Astrocyte of the spinal cord (primary cell): ENCODE results near the gene HDAC2.
"Not testable (repeated sequence)": the region's sequence is repeated elsewhere in the genome, so short reads cannot be mapped to it uniquely, and the experiment has no call there.

Experiments used
- DNase-seq: peaks from one replicate; pipeline ENCODE4 v3.0.0; 2011; ENCODE audit warnings: low read depth, low spot score
- H3K4me3 ChIP-seq: 2 replicates; pipeline ENCODE4 v1.5.1; 2011; ENCODE audit warnings: low read depth, mild to moderate bottlenecking, low read length, moderate library complexity
- in situ Hi-C: cut with HindIII; loops from 2 replicates; pipeline ENCODE4 v1.10.0; 2017; ENCODE audit warnings: low sequenced_read_pairs
- TF ChIP-seq, protein P1 (sequence below): IDR thresholded peaks from 2 replicates; pipeline ENCODE4 v1.5.1; 2012; ENCODE audit warnings: low read depth, mild to moderate bottlenecking, low read length, inconsistent platforms

The HDAC2 gene

GRCh38 chr6:113994934-113995342, 24.0 kb upstream of the HDAC2 start:
- TF ChIP-seq, protein P1, sequence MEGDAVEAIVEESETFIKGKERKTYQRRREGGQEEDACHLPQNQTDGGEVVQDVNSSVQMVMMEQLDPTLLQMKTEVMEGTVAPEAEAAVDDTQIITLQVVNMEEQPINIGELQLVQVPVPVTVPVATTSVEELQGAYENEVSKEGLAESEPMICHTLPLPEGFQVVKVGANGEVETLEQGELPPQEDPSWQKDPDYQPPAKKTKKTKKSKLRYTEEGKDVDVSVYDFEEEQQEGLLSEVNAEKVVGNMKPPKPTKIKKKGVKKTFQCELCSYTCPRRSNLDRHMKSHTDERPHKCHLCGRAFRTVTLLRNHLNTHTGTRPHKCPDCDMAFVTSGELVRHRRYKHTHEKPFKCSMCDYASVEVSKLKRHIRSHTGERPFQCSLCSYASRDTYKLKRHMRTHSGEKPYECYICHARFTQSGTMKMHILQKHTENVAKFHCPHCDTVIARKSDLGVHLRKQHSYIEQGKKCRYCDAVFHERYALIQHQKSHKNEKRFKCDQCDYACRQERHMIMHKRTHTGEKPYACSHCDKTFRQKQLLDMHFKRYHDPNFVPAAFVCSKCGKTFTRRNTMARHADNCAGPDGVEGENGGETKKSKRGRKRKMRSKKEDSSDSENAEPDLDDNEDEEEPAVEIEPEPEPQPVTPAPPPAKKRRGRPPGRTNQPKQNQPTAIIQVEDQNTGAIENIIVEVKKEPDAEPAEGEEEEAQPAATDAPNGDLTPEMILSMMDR = peak; percentile 87
- DNase-seq = peak; percentile 92
- in situ Hi-C loops = no loop called here
- no peak overlapping the region for H3K4me3 ChIP-seq

DNA sequence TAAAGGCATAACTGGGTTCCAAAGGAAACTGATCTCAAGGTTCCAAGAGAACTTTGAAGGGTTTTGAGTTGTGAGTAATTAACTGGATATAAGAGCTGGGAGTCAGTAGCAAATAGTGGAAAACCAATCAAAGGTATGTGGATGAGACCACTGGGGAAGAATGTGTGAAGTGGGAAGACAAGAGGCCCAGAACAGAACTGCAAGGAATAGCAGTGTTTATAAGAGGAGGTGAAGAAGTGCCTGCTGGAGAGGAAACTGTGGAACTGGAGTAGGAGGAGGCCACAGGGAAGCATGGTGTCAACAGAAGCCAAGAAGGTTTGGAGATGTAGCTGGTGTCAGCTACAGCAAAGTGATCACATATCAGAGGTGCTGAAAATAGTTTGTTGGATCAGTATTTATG, 18.7 kb upstream of the HDAC2 start:
- no peak overlapping the region for H3K4me3 ChIP-seq
- in situ Hi-C loops = no loop called here
- TF ChIP-seq, protein P1 = no peak
- no peak for DNase-seq

DNA sequence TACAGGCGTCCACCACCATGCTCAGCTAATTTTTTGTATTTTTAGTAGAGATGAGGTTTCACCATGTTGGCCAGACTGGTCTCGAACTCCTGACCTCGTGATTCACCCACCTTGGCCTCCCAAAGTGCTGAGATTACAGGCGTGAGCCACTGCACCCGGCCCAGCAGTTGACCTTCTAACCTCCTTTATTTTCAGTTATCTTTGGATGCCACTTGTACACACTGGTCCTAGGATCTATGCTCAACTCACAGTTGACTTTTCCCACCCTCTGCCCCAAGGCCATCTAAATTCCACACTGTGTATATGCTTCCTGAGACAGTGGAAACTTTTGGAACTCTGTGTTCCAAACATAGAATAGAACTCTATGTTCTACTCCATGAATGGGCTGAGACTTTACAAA, 11.7 kb upstream of the HDAC2 start:
- in situ Hi-C loops, H3K4me3 ChIP-seq, DNase-seq: not testable (repeated sequence)

DNA sequence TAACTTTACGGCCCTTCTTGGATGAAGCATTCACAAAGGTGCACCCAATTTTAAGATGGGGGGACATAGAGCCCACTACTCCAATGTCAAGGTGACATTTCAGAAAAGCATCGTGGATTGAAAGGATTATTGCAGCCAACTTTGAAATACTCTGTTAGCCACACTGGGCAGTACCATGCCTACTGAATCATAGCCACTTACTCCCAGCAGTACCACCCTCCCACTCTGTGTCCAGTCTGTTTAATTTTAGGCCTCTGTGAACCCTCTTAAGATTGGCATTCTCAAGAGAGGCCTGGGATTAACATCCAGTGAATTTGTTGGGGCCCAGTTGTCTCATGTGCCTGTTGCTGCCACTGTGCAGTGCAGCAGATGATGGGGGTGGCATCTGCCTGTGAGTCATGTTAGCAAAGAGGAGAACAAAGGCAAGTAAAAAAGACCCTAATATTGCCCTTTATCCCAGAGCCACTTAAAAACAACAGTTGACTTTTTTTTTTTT, 11.2 kb upstream of the HDAC2 start:
- no peak for DNase-seq
- TF ChIP-seq, protein P1 = no peak
- no peak overlapping the region for H3K4me3 ChIP-seq
- in situ Hi-C loops = no loop called here

GRCh38 chr6:113980937-113981554, 10.1 kb upstream of the HDAC2 start:
- in situ Hi-C loops = no loop called here
- peak; percentile 35 for DNase-seq
- H3K4me3 ChIP-seq = no peak overlapping the region
- TF ChIP-seq, protein P1 = peak; percentile 69

DNA sequence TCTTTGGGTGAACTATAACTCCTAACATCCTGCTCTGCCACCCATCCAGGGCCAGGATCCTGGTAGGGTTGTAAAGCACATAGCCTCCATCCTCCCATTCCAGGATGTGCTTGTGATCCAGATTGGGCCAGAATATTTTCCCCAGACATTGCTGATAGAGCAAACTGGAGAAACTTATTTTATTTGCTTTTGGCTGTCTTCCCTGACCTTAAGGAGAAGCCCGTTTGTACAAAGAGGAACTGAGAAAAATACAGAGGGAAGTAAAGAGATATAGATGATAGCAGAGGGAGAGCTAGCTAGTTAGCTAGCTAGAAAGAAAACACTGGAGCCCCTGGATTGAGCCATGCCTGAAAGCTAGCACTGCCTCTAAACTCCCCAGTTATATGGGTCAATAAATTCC, 9.0 kb upstream of the HDAC2 start:
- in situ Hi-C loops = no loop called here
- TF ChIP-seq, protein P1 = no peak
- DNase-seq = no peak
- no peak overlapping the region for H3K4me3 ChIP-seq

DNA sequence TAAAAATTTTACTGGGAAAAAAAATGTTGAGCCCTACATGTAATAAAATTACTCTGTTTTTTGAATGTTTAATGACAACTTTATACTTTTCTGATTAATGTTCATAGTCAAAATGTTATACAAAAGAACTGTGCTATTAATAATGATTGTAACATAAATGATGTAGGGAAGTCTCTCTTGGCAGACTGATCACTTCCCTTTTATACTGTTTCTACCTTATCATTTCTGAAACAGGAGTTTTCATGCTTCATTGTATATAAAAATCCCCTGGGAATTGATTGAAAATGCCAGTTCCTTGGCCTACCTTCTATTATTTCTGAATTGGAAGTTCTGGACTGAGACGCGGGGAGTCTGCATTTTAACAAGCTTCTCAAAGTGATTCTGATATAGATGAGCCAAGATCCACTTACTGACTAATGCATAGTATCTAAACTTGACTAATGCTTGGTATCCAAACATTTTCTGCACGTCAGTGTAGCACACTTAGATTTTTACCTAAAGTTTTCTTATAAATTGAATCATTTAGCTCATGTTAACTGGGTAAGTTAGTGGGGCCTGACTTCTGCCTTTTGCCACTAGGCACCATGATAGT, 7.2 kb upstream of the HDAC2 start:
- in situ Hi-C loops = no loop called here
- DNase-seq = no peak
- H3K4me3 ChIP-seq = no peak overlapping the region
- TF ChIP-seq, protein P1 = no peak
